Stimulated activated CD4-positive, alpha-beta T cell treated with anti-CD3 and anti-CD28 coated beads, TNF-alpha, amount 100 ng/mL, for 24 hours (primary cell): ENCODE measurements around the gene CTPS1.

Experiments used
- DNase-seq, 3 experiments: peaks; one replicate each; pipeline ENCODE4 v3.0.0-alpha.2; 2020; ENCODE audit warnings: low read depth in 3 of 3

The CTPS1 gene

GRCh38 chr1:40997096-40997495, 17.6 kb downstream of the CTPS1 start:
- no peak for DNase-seq

GRCh38 chr1:40998668-40999067, 19.2 kb downstream of the CTPS1 start:
- no peak for DNase-seq

- no peak for DNase-seq
Observed at GRCh38 chr1:41003127-41003639, 23.7 kb downstream of the CTPS1 start.

- peak; percentile 76 to 87 (median 83) for DNase-seq
Observed at GRCh38 chr1:41003640-41004220, 24.2 kb downstream of the CTPS1 start.

GRCh38 chr1:41005876-41006275, 26.4 kb downstream of the CTPS1 start:
- no peak for DNase-seq

- no peak for DNase-seq
Observed at GRCh38 chr1:41006942-41007865, 27.7 kb downstream of the CTPS1 start.

- no peak for DNase-seq
Observed at GRCh38 chr1:41009466-41009865, 30.0 kb downstream of the CTPS1 start.

- DNase-seq: no peak
Observed at GRCh38 chr1:41010345-41010744, 30.8 kb downstream of the CTPS1 start.

GRCh38 chr1:41013024-41013423, 33.5 kb downstream of the CTPS1 start:
- no peak for DNase-seq

- DNase-seq: no peak
Observed at GRCh38 chr1:41013796-41014195, 34.3 kb downstream of the CTPS1 start.

GRCh38 chr1:41014871-41015270, 35.4 kb downstream of the CTPS1 start:
- no peak for DNase-seq

- DNase-seq: no peak
Observed at GRCh38 chr1:41015281-41015896, 35.9 kb downstream of the CTPS1 start.

- no peak for DNase-seq
Observed at GRCh38 chr1:41015897-41016470, 36.5 kb downstream of the CTPS1 start.

GRCh38 chr1:41017141-41018017, 37.9 kb downstream of the CTPS1 start:
- DNase-seq: no peak

- no peak for DNase-seq
Observed at GRCh38 chr1:41018018-41018410, 38.5 kb downstream of the CTPS1 start.

GRCh38 chr1:41019353-41019745, 39.9 kb downstream of the CTPS1 start:
- DNase-seq: no peak

GRCh38 chr1:41020109-41020576, 40.6 kb downstream of the CTPS1 start:
- DNase-seq: no peak

- DNase-seq: no peak
Observed at GRCh38 chr1:41020654-41021053, 41.2 kb downstream of the CTPS1 start.

GRCh38 chr1:41021526-41022308, 42.2 kb downstream of the CTPS1 start, which contains the start of gene SLFNL1:
SLFNL1 (minus strand) TSS chr1:41021725; CDS start chr1:41020660, 1,065 bp downstream.
- no peak for DNase-seq

GRCh38 chr1:41022424-41022823, 42.9 kb downstream of the CTPS1 start:
- DNase-seq: no peak
